GM18909 (cell line): Measurements from ENCODE around the gene NDE1.
"Not testable (repeated sequence)": the region's sequence is repeated elsewhere in the genome, so short reads cannot be mapped to it uniquely, and the experiment has no call there.

Source experiments
- ATAC-seq: cut with Tn5 transposase; IDR thresholded peaks from one replicate; pipeline ENCODE4 v1.9.1; 2021; ENCODE audit warnings: mild to moderate bottlenecking; ENCODE audit not compliant: unreplicated experiment, poor library complexity

Gene NDE1

DNA sequence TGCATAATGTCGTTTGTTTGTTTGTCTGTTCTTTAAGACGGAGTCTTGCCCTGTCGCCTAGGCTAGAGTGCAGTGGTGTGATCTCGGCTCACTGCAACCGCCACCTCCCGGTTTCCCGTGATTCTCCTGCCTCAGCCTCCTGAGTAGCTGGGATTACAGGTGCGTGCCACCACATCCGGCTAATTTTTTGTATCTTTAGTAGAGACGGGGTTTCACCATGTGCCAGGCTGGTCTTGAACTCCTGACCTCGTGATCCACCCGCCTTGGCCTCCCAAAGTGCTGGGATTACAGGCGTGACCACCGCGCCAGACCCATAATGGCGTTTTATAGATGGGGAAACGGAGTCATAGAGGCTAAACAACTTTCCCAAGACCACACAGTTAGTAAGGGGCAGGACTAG, 734 bp upstream of the NDE1 start:
- ATAC-seq, result not testable (repeated sequence)

- peak; percentile 18 for ATAC-seq
These were observed 372 bp upstream of the NDE1 start for GRCh38 chr16:15649727-15650018.

DNA sequence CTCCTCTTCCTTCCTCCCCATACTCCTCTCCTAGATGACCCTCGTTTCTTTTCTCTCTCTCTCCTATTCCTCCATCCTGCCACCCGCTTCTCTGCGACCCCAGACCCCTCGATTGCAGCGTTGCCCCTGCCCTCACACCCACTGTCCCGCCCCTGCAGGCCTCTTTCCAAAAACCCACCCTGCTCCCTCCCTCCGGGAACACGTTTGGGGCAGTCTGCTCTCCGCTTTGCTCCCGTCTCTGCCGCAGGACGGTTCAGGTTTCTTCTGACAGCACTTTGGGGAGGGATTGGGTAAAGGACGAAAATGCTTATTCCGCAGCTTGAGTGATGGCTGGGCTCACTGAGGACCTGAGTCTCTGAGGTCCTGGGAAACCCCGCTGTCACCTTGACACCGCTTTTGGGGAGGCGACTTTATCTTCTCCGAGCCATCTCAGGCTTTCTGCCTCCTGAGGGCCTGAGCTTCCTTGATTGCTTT, 690 bp downstream of the NDE1 start:
- peak; percentile 33 for ATAC-seq

GRCh38 chr16:15652293-15653001, 2.4 kb downstream of the NDE1 start:
- no peak for ATAC-seq

GRCh38 chr16:15653227-15653626, 3.2 kb downstream of the NDE1 start:
- no peak for ATAC-seq

- no peak for ATAC-seq
These were observed 4.5 kb downstream of the NDE1 start for GRCh38 chr16:15654591-15654990.

- ATAC-seq, result not testable (repeated sequence)
These were observed 5.5 kb downstream of the NDE1 start for GRCh38 chr16:15655561-15655960.

DNA sequence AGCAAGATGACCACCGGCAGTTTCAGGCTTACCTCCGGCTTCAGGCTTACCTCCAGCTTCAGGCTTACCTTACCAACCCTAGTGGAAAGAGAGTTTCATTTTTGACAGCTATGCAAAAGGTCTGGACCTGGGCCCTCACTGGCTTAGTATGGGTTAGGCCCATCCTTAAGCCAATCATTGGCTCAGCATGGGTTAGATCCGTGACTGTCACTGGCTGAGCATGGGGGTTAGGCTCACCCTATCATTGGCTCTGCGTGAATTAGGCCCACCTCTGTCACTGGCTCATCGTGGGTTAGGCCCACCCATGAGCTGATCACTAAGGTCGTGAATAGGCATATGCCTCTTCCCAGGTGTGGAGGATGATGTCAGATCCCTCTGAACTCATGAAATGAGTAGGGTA, 8.1 kb downstream of the NDE1 start:
- no peak for ATAC-seq

- ATAC-seq, result no peak
These were observed 8.5 kb downstream of the NDE1 start for GRCh38 chr16:15658556-15658955.

- ATAC-seq, result no peak
These were observed 10.2 kb downstream of the NDE1 start for GRCh38 chr16:15660203-15660601.

- no peak for ATAC-seq
These were observed 15.1 kb downstream of the NDE1 start for GRCh38 chr16:15665107-15665506.

DNA sequence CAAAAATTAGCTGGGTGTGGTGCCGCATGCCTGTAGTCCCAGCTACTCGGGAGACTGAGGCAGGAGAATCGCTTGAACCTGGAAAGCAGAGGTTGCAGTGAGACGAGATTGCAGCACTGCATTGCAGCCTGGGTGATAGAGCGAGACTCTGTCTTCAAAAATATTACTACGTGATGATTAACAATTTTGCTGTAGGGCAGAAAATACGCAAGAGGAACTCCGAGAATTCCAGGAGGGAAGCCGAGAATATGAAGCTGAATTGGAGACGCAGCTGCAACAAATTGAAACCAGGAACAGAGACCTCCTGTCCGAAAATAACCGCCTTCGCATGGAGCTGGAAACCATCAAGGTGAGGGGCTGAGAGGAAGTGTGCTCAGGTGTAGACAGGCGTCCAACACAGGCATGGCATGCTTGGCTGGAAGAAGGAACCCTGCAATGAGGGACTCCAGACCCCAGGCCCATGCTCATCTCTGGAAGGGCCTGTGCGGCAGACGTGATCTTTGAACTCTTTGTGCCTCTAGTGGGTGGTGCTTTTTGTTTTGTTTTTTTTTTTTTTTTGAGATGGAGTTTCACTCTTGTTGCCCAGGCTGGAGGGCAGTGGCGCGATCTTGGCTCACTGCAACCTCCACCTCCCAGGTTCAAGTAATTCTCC, 17.2 kb downstream of the NDE1 start:
- ATAC-seq, result no peak

- ATAC-seq, result no peak
These were observed 21.6 kb downstream of the NDE1 start for GRCh38 chr16:15671530-15672117.

- not testable (repeated sequence) for ATAC-seq
These were observed 22.1 kb downstream of the NDE1 start for GRCh38 chr16:15672127-15672513.

DNA sequence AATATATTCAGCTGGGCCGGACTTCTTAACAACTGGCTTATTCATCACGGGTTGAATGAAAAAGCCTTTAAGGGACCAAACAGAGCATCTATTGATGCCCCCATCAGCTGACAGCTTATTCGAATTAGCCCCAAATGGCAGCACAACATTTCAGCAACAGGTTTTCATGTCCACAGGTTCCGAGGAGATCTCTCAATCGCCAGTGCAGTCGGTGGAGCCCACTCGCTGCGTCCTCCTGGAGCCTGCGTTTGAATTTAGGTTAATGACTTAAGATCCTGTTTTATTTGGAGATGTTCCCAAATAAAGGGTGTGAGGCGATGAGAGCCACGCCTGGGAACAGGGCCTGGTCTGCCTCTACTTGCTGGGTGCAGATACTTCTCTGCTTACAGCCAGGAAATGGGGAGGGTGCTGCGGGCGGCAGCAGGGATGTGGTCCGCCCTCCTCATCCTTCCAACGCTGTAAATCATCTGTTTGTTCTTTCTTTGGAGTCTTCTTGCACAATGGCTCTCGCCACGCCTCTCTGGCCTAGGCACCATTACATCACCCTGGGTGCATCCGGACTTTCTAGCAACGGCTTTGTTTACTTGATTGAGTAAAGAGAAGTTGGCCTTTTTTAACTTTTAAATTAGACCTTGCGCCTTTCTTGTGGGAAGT, 22.6 kb downstream of the NDE1 start:
- no peak for ATAC-seq

- ATAC-seq, result no peak
These were observed 24.5 kb downstream of the NDE1 start for GRCh38 chr16:15674571-15674970.

GRCh38 chr16:15676506-15676905, 26.5 kb downstream of the NDE1 start:
- ATAC-seq, result no peak

DNA sequence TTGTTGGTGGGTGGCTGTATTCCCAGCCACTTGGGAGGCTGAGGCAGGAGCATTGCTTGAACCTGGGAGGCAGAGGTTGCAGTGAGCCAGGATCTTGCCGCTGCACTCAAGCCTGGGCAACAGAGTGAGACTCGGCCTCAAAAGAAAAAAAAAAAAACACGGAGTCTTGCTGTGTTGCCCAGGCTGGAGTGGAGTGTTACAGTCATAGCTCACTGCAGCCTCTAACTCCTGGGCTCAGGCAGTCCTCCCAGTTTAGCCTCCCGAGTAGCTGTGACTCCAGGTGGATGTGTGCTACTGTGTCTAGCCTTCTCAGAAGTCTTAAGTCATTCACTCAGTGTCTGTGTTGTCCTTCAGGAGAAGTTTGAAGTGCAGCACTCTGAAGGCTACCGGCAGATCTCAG, 27.4 kb downstream of the NDE1 start:
- no peak for ATAC-seq

DNA sequence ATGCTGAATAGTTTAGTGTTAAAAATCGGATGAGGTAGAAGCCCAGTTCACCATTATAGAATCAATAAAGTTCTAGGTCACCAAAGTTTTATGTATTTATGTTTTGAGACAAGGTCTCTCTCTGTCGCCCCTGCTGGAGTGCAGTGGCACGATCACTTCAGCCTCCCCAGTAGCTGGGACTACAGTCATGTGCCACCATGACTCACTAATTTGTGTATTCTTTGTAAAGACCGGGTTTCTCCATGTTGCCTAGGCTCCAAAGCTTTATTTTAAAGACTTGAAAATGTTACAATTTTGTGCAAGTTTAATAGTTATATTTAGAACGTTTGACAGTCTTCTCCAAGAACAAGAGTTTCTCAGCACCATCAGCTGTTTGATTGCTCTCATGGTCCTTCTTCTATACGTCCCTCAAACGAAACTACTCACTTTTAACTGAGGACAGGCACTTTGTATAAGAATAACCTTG, 32.1 kb downstream of the NDE1 start:
- ATAC-seq, result no peak

- ATAC-seq, result no peak
These were observed 36.2 kb downstream of the NDE1 start for GRCh38 chr16:15686287-15686686.

DNA sequence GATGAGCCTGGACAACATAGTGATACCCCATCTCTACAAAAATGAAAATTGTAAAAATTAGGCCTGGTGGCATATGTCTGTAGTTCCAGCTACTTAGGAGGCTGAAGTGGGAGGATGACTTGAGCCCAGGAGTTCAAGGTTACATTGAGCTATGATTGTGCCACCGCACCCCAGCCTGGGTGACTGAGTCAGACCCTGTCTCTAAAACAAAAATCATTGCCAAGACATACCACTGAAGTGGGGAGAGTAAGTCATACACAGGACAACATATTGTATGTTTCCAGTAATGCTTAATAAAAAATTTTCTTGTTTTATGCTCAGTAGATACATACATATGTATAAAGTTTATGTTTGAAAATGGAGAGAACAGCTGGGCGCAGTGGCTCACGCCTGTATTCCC, 39.2 kb downstream of the NDE1 start:
- no peak for ATAC-seq
